GM04503 (cell line): ENCODE results near the gene NUP58.

Experiments used
- DNase-seq: peaks from one replicate; pipeline ENCODE4 v3.0.0-alpha.2; 2012; ENCODE audit warnings: low read depth

Gene NUP58

DNA sequence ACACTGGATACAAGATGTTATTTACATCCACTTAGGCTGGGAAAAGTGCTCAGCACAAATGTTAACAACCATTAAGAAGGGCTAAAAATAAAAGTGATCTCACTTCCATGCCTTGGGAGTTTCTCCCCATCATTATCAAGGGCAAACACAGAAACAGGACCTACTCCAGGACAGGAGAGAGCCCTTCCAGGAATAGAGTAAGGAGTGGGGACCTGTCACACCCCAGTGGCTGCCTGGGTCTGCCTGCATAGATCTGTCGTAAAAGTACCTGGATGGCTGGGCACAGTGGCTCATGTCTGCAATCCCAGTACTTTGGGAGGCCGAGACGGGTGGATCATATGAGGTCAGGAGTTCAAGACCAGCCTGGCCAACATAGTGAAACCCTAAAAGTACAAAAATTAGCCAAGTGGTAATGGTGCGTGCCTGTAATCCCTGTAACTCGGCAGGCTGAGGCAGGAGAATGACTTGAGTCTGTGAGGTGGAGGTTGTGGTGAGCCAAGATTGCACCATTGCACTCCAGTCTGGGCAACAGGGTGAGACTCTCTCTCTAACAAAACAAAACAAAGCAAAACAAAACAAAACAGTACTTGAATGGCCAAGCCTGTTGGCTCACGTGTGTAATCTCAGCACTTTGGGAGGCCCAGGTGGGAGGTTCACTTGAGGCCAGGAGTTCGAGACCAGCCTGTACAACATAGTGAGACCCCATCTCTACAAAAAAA lies 76.0 kb downstream of the NUP58 start:
- no peak for DNase-seq

DNA sequence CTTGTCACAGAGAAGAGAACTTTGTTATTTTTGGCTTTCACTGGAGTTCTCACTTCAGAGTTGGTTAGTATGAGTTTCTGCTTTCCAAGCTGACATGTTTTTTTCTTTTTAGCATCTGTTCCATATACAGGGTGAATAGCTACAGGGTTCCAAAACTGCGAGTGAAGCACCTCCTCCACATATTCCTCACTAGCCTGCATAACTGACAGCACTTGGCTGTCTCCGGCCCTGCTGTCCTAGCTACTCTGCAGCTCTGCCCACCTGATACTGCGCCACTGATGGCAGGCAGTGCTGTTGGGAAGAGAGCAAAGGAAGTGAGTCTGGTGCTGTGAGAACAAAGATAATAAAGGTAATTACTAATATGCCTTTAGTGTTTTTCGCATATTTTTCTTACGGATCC lies 77.1 kb downstream of the NUP58 start:
- no peak for DNase-seq

DNA sequence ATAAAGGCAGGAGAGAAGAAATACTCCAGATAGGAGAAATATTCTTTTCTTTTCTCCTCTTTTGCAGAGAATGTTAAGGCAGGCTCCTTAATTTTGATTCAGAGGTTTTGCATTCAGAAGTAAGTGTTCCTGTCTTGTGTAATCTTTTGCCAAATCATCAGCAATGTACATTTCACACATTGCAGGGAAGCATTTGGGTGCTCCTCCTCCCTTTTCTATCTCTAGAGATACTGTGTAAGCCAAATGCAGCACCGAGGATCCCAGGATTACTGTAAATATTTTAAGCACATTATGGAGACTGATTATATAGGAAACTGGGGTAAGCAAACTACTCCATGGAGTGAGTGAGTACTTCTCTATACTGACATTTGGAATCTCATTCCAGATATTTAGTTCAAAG lies 77.6 kb downstream of the NUP58 start:
- no peak for DNase-seq

DNA sequence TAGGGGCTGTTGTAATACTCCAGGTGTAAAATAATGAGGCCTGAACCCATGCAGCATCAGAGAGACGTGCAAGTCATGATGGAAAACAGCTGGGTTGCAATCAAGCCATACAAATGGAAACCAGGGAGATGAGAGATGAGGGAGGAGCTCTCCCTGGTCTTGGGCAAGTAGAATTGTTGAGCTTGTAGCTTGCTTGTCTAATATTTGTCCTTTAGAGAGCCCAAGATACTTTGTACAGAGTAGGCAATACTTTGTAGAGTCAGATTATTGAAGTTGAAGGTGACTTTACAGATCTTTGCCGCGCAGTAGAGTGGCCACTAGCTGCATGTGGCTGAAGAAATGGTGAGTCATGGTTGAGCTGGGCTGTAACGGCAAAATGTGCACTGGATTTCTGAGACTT lies 78.7 kb downstream of the NUP58 start:
- no peak for DNase-seq

DNA sequence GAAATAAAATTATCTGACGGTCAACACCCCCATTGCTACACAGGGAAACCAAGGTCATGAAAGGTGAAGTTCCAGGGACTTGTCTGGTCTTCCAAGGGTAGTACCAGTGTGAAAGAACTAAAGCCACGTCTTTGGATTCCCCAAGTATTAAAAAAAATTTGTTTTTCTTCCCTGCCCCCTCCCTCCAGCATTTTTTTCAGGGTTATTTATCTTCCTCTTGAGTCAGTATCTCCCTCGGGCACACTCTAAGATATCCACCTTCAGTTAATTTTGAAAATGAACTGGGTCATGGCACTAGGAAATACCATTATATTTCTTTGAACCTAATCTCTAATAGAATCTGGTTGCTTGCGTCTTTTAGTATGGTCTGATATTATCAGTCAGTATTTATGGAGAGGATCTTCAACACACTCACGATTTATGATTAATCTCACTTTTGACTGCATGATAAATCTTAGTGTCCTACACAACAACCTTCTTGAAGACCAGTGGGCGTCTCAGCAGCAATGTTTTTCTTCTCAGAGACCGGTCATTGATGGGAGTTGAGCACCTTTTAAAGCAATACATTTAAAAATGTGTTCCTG lies 79.4 kb downstream of the NUP58 start:
- DNase-seq = no peak

DNA sequence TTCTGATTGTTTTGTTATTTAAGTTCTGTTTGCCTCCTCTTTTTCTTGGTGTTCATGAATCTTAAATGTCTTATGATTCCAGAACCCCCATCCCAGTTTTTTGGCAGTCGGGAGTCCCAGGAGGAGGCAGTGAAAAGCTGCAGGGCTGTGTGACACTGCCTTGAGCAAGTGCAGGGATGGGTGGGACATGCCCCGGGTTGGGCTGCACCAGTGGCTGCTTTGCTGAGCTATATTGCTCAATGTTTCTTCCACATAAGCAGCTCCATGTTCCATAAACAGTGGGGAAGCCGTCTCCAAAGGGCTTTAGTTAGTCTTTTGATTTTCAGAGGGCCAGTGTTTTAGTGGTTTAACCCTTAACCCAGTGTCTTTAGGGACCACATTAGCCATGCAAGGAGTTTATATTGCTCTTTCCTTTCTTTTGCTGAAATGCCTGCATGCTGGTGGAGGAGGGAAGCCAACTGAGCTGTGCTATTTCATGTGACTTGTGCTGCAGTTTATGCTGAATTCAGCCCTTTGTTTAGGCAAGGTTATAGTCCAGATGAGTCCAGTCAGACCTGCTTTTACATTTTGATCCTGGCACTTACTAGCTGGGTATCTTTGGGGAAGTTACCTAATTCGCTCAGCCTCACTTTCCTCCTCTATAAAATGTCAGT lies 83.5 kb downstream of the NUP58 start:
- DNase-seq = no peak

DNA sequence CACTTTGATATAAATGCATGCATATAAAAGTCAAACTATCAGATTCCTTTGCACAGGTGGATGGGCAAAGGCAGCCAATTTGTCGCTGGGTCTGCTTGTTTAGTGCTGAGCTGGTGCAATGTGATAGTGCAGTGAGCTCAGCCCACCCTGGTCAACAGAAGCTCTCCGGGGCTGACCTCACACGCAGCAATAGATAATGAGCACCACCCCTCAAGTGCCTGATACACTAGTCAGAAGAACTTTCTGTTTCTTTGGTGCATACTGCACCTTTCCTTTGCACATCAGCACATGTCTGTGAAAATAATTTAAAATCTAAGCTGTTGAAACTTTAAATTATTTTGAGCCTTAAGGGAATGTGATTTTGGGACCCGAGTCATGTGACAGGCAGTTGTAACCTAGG lies 90.5 kb downstream of the NUP58 start:
- no peak for DNase-seq
